GM21423 (cell line): Measurements from ENCODE around the gene DGCR2.
A peak's percentile ranks its signal among the peaks of the same experiment; 100 is the strongest.
"Not testable (repeated sequence)": the region's sequence is repeated elsewhere in the genome, so short reads cannot be mapped to it uniquely, and the experiment has no call there.

Source experiments
- ATAC-seq: cut with Tn5 transposase; IDR thresholded peaks from one replicate; pipeline ENCODE4 v1.9.1; 2021; ENCODE audit warnings: mild to moderate bottlenecking, moderate library complexity; ENCODE audit not compliant: unreplicated experiment

Gene DGCR2, protein sequence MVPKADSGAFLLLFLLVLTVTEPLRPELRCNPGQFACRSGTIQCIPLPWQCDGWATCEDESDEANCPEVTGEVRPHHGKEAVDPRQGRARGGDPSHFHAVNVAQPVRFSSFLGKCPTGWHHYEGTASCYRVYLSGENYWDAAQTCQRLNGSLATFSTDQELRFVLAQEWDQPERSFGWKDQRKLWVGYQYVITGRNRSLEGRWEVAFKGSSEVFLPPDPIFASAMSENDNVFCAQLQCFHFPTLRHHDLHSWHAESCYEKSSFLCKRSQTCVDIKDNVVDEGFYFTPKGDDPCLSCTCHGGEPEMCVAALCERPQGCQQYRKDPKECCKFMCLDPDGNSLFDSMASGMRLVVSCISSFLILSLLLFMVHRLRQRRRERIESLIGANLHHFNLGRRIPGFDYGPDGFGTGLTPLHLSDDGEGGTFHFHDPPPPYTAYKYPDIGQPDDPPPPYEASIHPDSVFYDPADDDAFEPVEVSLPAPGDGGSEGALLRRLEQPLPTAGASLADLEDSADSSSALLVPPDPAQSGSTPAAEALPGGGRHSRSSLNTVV

DNA sequence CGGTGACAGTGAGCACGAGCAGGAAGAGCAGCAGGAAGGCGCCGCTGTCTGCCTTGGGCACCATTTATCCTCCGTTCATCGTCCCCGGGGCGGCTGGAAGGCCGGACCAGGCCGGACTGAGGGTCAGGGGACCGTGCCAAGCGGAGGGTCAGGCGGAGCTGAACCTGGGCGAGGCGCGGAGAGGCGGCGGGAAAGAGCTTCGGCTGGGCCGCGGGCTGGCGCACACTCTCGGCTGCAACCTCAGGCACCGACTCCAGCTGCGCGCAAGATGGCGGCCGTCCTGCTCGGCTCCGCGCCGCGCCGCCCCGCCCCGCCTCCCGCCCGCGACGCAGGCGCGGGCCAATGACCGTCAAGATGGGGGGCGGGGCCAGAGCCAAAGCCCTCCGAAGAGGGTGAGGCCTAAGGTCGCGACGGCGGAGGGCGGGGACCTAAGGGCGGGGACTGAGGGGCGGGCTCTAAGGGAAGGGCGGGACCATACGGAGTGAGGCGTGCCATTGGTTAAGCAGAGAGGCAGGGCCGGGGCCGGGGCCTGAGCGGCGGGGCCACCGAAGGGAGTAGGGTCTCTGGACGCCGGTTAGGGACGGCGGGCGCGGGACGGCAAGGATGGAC lies at the start of gene DGCR2:
TSS of gene DGCR2 (minus strand) at position 270 of the 609 bp plus-strand sequence. CDS start at position 64, 206 bp downstream.
- ATAC-seq: peak; percentile 82

DNA sequence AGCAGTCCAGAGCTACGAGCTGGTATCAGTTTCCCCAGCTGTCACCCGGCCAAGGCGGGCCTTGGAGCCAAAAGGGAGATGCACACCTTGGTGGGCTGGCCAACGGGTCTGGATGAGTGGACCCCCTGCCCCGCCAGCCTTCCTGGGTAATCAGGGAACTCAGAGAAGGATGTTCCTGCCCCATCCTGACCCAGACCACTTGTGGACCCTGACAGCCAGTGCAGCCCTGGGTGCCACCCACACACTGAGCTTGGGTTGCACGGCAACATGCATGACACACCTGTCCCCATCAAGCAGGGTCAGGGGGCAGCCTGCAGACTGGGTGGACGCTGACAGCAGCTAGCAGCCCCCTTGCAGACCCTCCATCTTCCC lies 47.7 kb upstream of the DGCR2 start:
- ATAC-seq: no peak

DNA sequence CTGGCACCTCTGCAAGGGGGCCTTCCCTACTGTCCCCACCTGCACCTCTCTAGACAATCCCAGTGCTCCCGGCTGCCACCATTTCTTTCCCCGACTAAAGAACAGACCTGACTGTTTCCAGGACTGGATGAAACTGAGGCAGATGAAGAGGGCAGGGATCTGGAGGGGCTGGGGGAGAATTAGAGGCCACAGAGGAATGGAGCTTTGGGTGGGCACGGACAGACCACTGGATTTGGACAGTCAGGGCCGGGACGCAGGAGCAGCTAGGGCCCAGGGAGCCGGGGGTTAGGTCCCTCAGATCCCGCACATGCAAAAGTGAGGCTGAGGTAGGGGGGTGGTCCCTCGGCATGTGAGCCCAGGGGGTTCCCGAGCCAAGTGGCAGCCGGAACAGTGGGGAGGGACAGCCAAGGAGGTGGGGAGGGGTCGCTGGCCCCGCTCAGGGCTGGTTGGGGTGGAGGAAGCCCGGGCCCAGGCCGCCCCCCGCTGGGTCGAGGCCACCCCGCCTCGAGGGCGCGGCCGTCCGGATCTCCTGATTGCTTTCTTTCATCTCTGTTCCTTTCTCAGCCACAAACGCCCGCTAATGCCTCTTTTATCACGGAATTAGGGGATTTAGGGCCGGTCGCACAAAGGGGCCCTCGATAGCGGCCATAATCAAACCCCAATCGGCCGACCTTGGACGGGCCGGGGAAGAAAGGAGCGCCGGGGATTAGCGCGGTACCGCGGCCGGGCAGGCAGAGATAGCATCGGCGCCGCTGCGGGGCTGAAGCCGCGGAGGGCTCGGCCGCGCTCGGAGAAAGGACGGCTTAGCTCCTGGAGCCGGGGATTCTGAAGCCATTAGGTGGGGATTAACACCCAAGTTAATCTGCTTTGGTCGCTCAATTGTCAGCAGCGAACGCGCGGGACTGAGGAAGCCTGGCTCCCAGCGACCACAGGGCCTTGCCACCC lies 47.1 kb upstream of the DGCR2 start:
- no peak for ATAC-seq

DNA sequence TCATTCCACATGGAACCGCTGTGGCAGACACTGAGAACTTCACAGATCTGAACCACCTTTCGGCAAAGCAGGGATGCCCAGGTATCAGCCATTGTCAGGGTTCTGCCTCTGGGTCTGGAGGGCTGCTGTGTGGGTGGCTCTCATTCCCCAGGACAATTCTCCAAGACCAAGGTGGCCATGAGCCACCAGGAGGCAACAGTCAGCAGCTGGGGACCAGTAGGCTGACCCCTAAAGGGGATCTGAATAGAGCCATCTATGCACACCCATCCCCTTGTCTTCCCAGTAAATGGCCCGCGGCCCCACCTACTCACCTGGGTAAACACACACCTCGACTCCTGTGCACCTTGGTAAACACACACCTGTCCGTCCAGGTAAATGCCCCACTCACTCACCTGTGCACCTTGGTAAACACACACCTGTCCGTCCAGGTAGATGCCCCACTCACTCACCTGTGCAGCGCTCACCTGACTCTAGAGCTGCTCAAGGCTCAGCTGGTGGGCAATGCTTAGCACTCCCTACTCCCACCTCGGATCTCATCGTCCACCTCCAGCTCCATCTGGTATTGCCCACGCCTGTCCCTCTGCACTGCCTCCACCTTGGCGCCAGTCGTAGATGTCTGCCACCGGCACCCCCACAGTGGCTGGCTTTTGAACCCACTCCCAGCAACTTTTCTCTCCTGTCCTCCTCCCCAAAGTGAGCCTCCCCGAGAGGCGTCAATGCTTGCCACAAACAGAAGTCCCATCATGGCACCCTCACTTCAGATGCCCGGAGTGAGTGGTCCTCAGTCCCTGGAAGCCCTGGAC lies 46.1 kb upstream of the DGCR2 start:
- no peak for ATAC-seq

DNA sequence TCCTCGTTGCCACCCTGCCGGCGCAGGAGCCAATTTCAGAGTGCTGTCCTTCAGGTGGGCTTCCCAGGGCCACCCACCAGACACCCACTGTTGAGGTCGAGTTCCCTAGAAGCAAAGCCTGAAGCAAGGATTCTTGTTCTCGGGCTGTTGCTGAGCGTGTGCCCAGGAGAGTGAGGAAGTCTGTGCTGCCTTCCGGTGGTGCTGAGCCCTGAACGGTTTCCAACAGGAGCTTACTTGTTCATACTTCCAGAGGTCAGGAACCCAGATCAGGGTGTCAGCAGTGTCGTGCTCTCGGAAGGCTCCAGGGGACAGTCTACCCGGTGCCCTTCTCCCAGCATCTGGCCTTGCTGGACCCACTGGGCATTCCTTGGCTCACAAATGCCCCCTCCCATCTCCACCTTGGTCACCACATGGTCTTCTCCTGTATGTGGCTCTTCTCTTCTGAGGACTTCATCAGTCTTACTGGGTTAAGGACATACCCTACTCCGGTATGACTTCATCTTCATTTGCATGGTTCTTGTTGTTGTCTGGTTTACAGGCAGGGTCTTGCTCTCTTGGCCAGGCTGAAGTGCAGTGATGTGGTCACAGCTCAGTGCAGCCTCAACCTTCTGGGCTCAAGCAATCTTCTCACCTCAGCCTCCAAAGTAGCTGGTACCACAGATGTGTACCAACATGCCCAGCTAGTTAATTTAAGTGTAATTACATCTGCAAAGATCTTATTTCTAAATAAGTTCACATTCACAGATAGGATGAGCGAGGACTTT lies 45.1 kb upstream of the DGCR2 start:
- no peak for ATAC-seq

DNA sequence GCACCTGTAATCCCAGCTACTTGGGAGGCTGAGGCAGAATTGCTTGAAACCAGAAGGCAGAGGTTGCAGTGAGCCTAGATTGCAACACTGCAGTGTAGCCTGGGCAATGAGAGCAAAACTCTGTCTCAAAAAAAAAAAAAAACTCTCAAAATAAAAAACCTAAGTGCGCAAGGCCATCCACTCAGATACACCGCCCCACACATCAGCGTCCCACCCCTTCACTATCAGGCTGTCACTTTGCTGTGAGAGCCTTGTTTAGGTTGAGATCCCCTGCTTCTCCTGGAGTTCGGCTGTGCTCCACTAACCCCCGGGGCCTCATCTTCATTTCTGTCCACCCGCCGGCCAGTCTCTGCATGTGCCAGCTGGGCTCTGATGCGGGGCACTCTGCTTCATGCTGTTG lies 44.2 kb upstream of the DGCR2 start:
- no peak for ATAC-seq

DNA sequence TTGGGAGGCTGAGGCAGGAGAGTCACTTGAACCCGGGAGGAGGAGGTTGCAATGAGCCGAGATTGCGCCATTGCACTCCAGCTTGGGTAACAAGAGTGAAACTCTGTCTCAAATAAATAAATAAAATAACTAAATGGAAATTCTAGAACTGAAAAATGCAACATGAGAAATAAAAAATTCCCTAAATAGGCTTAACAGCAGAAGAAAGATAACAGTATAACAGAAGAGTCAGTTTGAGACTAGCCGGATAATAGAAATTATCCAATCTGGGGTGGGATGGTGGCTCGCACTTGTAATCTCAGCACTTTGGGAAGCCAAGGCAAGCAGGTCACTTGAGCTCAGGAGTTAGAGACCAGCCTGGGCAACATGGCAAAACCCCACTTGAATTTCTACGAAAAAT lies 42.2 kb upstream of the DGCR2 start:
- ATAC-seq: no peak

DNA sequence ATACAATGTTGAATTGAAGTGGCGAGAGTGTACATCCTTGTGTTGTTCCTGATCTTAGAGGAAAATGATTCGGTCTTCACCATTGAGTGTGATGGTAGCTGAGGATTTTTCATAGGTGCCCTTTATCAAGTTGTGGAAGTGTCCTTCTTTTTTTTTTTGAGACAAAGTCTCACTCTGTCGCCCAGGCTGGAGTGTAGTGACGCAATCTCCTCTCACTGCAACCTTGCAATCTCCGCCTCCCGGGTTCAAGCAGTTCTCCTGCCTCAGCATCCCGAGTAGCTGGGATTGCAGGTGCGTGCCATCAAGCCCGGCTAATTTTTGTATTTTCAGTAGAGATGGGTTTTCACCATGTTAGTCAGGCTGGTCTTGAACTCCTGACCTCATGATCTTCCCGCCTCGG lies 36.4 kb upstream of the DGCR2 start:
- ATAC-seq: not testable (repeated sequence)

DNA sequence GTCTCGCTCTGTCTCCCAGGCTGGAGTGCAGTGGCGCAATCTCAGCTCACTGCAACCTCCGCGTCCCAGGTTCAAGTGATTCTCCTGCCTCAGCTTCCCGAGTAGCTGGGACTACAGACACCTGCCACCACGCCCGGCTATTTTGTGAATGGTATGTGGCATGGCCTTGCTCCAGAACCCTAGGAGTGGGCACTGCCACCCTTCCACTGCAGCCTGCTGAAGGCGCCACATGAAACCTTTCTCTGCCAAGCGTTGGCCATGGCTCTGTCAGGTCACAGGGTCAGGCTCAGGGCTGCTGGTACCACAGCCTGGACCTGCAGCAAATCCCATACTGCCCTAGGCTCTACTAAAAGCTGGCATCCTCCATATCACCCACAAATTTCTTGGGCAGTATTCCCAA lies 33.9 kb upstream of the DGCR2 start:
- not testable (repeated sequence) for ATAC-seq

DNA sequence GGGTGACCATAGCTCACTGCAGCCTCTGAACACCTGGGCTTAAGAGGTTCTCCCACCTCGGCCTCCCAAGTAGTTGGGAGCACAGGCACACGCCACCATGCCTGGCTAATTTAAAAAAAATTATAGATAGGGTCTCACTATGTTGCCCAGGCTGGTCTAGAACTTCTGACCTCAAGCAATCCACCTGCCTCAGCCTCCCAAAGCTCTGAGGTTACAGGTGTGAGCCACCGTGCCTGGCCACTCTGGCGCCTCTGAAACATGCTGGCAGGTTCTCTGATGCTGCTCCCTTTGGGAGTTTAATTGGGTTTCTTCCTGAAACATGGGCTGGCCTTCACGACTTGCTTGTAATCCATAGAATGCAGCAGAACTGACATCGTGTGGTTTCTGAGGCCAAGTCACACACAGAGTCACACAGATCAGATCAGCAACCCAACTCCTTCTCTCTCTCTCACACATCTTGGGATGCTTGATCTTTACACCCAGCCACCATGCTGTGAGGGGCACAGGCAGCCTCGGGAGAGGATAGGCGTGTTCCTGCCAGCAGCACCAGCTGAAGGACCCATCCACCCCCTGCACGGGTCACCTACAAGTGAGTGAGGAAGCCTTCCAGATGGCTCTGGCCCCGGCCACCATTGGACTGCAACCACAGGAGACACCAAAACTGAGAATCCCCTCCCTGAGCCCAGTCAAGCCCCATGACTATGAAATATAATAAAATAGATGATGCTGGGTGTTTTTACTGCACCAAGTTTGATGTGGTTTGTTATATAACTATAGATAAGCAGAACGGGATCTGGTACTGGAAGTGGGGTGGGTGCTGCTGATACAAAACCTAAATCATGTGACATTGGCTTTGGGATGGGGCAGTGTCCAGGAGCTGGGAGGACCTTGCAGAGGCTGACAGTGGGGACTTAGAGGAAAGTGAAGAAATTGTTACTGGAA lies 31.0 kb upstream of the DGCR2 start:
- ATAC-seq: no peak

DNA sequence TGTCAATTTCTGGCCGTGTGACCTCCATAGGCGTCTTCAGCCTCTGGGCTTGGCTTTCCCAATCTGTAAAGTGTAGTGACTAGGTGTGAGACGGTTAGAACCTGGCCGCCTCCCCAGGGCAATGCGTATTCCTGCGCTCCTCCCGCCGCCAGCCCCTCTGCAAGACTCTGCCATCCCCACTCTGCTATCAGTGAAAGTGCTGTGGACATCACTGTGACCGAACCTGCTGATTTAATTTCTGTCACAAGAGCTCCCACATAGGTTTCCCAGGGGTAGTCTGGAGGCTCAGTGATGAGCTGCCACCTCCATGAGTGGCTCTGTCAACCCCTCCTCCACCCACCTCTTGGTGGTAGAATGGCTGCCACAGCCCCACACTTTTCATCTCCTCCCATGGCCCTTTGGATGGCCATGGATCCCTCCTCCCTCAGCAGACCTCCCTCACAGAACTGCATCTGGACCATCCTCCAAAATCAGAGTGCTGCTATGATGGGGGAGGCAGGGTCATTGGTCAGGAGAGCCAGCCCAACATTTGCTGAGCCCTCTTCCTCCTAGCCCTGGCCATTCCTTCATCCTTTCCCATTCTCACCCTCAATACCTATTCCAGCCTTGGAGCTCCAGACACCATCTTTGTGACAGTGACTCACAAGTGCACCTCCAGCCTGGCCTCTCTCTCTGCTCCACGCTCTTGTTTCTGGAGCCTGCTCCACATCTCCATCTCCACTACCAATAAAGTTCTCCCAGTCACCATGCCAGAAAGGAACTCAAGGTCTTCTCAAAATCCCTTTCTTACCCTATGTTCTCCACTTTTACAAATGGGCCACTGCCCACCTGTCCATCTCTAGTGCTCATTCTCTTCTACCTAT lies 29.3 kb upstream of the DGCR2 start:
- no peak for ATAC-seq

DNA sequence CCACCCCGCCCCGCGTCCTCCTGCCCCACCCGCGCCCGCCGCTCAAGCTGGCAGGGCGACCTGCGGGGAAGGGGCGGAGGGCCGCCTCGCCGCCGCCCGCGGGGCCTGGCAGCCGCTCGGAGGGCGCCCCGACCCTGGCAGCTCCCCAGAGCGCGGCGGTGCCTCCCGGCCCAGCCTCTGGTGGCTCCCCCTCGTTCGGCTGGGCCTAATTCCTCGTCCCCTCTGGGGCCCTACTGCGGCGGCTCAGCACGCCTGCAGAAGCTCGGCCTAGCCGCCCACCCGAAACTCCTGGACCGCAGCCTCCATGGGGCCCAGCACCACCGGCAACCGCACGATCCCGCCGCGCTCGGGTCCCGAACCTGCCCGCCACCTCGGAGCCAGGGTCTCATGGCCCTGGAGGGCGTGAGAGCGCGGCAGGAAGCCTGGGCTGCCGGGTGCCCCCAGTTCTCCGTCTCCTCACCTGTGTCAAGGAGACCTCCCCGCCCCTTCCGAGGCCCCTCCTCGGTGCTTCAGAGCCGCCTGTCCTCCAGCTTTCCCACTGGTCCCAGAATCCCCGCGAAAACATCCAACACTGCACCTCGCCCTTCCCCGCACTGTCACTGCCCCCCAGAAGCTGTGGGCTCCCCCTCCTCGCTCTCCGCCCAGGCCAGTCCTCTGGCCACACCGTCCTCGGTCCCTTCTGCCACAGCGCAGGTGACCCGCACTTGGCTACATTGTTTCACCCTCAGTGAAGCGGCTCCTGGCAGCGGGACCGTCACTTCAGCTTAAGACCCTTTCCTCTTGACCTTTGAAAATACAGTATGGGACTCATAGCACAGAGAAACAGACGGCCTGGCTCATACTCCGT lies 28.5 kb upstream of the DGCR2 start:
- no peak for ATAC-seq

DNA sequence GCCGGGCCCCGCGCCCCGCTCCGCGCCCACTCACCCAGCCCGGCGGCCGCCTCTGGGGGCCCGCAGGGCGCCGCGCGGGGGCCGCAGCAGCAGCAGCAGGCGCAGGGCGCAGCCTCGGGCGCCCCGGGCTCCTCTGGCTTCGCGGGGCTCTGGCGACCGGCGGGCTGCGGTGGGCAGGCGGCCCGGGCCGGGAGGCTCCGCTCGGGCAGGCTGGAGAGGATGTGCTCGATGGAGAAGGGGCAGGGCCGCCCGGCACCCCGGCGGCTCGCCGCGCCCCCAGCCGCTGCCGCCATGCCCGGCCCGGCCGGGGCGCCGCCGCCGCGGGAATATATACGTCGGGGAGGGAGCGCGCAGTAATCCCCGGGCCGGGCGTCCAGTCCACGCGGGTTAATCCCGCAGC lies 27.8 kb upstream of the DGCR2 start, which contains the start of gene GSC2:
TSS of gene GSC2 (minus strand) at position 302 of the 400 bp plus-strand sequence. CDS start at position 293, 9 bp downstream.
- no peak for ATAC-seq

DNA sequence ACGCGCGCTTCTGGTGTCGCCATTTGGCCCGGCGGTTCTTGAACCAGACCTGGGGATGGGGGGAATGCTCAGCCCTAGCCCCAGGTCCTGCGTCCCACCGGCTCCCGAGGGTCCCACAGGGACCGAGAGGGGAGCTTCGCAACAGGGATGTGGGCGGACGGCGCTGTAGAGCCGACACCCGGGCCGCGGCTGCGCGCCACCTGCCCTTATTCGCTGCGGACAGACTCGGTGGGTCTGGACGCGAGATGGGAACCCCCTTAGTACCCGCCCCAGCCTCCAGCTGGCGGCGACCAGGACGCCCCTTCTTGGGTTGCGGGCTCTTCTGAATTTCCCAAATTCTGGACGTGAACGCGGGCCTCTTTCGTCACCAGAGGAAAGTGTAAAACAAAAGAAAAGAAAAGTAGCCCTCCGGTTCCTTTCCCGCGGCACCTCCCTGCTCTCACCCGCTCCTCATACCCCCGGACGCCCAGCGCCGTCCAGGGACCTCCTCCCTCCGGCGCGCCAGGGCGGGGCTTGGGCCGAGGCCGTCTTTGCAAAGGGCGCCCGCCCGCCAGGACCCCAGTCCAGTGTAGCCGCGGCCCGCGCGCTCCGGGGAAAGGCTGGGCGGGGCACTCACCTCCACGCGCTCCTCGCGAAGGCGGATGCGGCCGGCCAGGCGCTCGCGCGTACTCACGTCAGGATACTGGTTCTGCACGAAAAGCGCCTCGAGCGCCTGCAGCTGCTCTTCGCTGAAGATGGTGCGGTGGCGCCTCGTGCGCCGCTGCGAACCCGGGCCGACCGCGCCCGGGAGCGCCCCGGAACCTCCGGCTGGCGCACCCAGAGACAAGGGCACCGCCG lies 27.1 kb upstream of the DGCR2 start:
- no peak for ATAC-seq

DNA sequence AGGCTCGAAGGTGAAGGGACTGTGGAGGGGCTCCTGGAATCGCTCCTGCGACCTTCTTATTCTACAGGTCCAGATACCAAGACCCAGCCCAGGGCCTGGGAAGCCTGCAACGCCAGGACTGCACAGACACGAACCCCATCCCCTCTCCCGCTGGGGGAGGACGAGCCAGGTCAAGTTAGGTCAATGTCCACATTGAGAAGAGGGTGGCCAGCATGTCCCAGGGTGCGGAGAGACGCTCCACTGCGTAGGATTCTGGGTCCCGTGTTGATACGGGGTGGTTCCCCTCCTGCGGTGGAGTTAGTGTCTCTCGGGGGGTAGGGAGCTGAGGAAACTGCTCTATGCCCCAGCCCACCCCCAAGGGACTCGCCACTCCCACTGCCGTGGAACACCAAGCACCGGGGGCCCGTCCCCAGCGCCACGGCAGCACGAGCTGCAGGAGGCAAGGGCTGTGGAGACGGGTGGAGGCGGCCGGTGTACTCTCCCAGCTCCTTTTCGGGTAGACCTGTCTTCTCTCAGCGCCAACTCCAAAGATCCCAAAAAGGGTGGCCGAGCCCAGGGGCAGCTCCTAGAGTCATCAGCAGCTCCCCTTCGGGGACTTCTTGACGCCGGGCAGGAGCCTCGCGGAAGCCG lies 26.3 kb upstream of the DGCR2 start:
- ATAC-seq: no peak
